Keratinocyte (primary cell): ENCODE results near the gene ATP6V0A1. TPM values are rescaled to one million over a fixed set of nuclear protein-coding genes. Genes with fewer than 3 reads are reported as not detected.

Experiments used
- DNase-seq: peaks from one replicate; pipeline ENCODE4 v3.0.0-alpha.2; 2011; ENCODE audit warnings: low read depth, missing footprints, low spot score
- FAIRE-seq: peaks from 2 replicates; lab custom pipeline; 2011; peaks lifted over from hg19 to GRCh38; lab: Jason Lieb, UNC
- H2AFZ ChIP-seq: 2 replicates; pipeline ENCODE4 v1.6.0; 2012; ENCODE audit warnings: low read length, control low read depth, inconsistent platforms; ENCODE audit not compliant: control insufficient read depth
- H3K27ac ChIP-seq: 2 replicates; pipeline ENCODE4 v1.5.1; 2011; ENCODE audit warnings: low read length; ENCODE audit not compliant: control insufficient read depth, insufficient read depth
- H3K27me3 ChIP-seq: 3 replicates; pipeline ENCODE4 v1.6.0; 2011; ENCODE audit warnings: low read length; ENCODE audit not compliant: control insufficient read depth, insufficient read depth; ENCODE audit errors: extremely low read depth
- H3K36me3 ChIP-seq, 2 experiments: 2 replicates in 1 of 2; 3 replicates in 1 of 2; pipeline ENCODE4 v1.5.1; 2011; ENCODE audit warnings: low read length in 2 of 2, mild to moderate bottlenecking in 1 of 2; ENCODE audit not compliant: control insufficient read depth in 2 of 2, insufficient read depth in 2 of 2; ENCODE audit errors: extremely low read depth in 1 of 2
- H3K4me1 ChIP-seq: 3 replicates; pipeline ENCODE4 v1.5.1; 2011; ENCODE audit warnings: low read length; ENCODE audit not compliant: control insufficient read depth, insufficient read depth; ENCODE audit errors: extremely low read depth
- H3K4me2 ChIP-seq: 3 replicates; pipeline ENCODE4 v1.6.0; 2011; ENCODE audit warnings: low read depth, low read length; ENCODE audit not compliant: control insufficient read depth, insufficient read depth; ENCODE audit errors: extremely low read depth
- H3K4me3 ChIP-seq, 3 experiments: fragments of 200-600 bp in 1 of 3; sonication (generic) in 1 of 3; 2 replicates in 2 of 3; 3 replicates in 1 of 3; pipeline ENCODE4 v1.5.1; 2011 to 2016; ENCODE audit warnings: low read length in 3 of 3, mild to moderate bottlenecking in 3 of 3, control low read depth in 2 of 3, inconsistent platforms in 1 of 3, low read depth in 1 of 3, mixed read lengths in 1 of 3, mixed run types in 1 of 3, moderate library complexity in 1 of 3; ENCODE audit not compliant: control insufficient read depth in 2 of 3, insufficient read depth in 2 of 3; ENCODE audit errors: extremely low read depth in 1 of 3
- H3K79me2 ChIP-seq: 2 replicates; pipeline ENCODE4 v1.6.0; 2012; ENCODE audit warnings: low read length; ENCODE audit not compliant: control insufficient read depth, insufficient read depth
- H3K9ac ChIP-seq: 3 replicates; pipeline ENCODE4 v1.6.0; 2011; ENCODE audit warnings: low read length; ENCODE audit not compliant: control insufficient read depth, insufficient read depth; ENCODE audit errors: extremely low read depth
- H3K9me1 ChIP-seq: 3 replicates; pipeline ENCODE4 v1.6.0; 2011; ENCODE audit warnings: low read length; ENCODE audit not compliant: control insufficient read depth, insufficient read depth; ENCODE audit errors: extremely low read depth
- H3K9me3 ChIP-seq: 2 replicates; pipeline ENCODE4 v1.5.1; 2012; ENCODE audit warnings: low read depth, low read length; ENCODE audit not compliant: control insufficient read depth
- H4K20me1 ChIP-seq: 3 replicates; pipeline ENCODE4 v1.6.0; 2011; ENCODE audit warnings: low read length; ENCODE audit not compliant: control insufficient read depth, insufficient read depth; ENCODE audit errors: extremely low read depth
- EZH2 ChIP-seq: IDR thresholded peaks from one replicate; pipeline ENCODE4 v1.6.1; 2012; ENCODE audit warnings: inconsistent platforms, mild to moderate bottlenecking, low read length, moderate library complexity
- dilution Hi-C: fragments of 300-500 bp; cut with MboI; formaldehyde crosslinking; loops from one replicate; pipeline ENCODE4 v1.7.0; 2020; ENCODE audit warnings: low sequenced_read_pairs; ENCODE audit not compliant: extremely low pct_ligation_motif_present
- polyA plus RNA-seq, 5 experiments: library from polyadenylated mRNA; depleted of rRNA in 3 of 5; stranded (reverse) in 3 of 5; stranded (forward) in 1 of 5; unstranded in 1 of 5; fragments of >200 nt; gene quantifications; 1 replicate in 1 of 5; 2 replicates in 3 of 5; 3 replicates in 1 of 5; pipeline versions ENCODE4 v1.2.1 to v1.2.3, GENCODE V29; 2011 to 2012; ENCODE audit warnings: missing spikeins in 2 of 5, low read depth in 1 of 5, low replicate concordance in 1 of 5
- TF ChIP-seq, protein P1 (sequence below), 3 experiments: IDR thresholded peaks in 1 of 3; conservative IDR thresholded peaks in 1 of 3; optimal IDR thresholded peaks in 1 of 3; 2 replicates in 2 of 3; 3 replicates in 1 of 3; pipeline versions ENCODE3 to v1.5.1; 2011; ENCODE audit warnings: low read length in 3 of 3, mild to moderate bottlenecking in 3 of 3, moderate library complexity in 2 of 3, control low read depth in 1 of 3, inconsistent platforms in 1 of 3; ENCODE audit not compliant: insufficient read depth in 2 of 3; ENCODE audit errors: extremely low read depth in 1 of 3

Gene ATP6V0A1
- polyA plus RNA-seq, 1 donor (not counting 4 experiments of a cell fraction or from before 2014, with no cell fraction given), result 24.0 TPM

DNA sequence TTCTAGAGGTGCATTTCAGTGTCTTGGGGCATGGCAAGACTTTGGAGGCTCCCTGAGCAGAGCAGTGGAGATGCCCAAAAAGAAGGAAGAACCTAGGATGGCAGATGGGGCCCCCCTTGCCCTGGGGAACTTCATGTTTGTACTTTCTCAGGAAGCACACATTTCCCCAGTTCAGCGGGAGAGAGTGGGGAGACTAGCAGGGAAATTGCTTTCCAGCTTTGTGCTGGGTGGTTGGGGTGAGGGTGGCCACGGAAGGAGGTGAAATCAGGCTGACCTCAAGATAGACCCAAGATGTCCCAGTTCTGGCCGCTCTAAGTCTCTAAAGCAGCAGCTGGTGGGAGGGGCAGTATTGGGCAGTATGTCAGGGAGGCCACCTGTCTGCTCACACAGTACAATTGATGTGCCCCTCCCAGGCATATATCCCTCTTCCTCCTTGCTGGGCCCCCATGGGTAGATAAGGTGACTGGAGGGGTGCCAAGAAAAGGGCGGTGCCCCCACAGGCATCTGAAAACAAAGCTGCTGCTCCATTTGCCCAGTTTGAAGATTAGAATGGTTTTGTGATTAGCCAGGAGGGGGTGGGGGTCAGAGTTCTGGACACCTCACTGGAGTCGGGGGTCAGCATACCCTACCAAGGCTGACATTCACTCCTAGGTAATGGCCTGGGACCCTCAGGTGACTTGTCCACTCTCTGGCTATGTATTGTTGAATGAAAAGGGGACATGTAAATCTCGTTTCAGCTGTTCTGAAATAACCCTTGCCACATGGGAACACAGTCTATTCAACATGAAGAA lies 60.3 kb downstream of the ATP6V0A1 start:
- FAIRE-seq (no peak), DNase-seq (no peak)
- H3K4me2 ChIP-seq, result peak overlapping the region; percentile 89
- H3K9me3 ChIP-seq, result no peaks in the 10 kb centered on the region
- peak overlapping the region; percentile 62 for H3K9ac ChIP-seq
- no peaks in the 10 kb centered on the region for H3K79me2 ChIP-seq
- no peaks in the 10 kb centered on the region for H3K27me3 ChIP-seq
- H3K4me1 ChIP-seq, result peaks cover 41% of the 10 kb centered on the region
- peak overlapping the region; percentile 91 for H3K27ac ChIP-seq
- TF ChIP-seq, protein P1, sequence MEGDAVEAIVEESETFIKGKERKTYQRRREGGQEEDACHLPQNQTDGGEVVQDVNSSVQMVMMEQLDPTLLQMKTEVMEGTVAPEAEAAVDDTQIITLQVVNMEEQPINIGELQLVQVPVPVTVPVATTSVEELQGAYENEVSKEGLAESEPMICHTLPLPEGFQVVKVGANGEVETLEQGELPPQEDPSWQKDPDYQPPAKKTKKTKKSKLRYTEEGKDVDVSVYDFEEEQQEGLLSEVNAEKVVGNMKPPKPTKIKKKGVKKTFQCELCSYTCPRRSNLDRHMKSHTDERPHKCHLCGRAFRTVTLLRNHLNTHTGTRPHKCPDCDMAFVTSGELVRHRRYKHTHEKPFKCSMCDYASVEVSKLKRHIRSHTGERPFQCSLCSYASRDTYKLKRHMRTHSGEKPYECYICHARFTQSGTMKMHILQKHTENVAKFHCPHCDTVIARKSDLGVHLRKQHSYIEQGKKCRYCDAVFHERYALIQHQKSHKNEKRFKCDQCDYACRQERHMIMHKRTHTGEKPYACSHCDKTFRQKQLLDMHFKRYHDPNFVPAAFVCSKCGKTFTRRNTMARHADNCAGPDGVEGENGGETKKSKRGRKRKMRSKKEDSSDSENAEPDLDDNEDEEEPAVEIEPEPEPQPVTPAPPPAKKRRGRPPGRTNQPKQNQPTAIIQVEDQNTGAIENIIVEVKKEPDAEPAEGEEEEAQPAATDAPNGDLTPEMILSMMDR (optimal IDR thresholded peaks at IDR 0.05 in 1 of 3, IDR thresholded peaks at IDR 0.05 in 1 of 3, conservative IDR thresholded peaks at IDR 0.05 in 1 of 3; ENCODE audit: extremely low read depth in 1 of 3, insufficient read depth in 2 of 3, low read length in 3 of 3), result no peak
- no peak for TF ChIP-seq EZH2
- H3K36me3 ChIP-seq, result peaks cover 6 to 17% of the 10 kb centered on the region in 2 experiments
- H3K9me1 ChIP-seq, result no peaks in the 10 kb centered on the region
- dilution Hi-C loops, result loop anchor here (25.0 kb wide), 1 partner anchor 207 kb away; no protein-coding TSS in a partner anchor
- no peak overlapping the region for H3K4me3 ChIP-seq
- H4K20me1 ChIP-seq, result no peaks in the 10 kb centered on the region
- no peak overlapping the region for H2AFZ ChIP-seq

DNA sequence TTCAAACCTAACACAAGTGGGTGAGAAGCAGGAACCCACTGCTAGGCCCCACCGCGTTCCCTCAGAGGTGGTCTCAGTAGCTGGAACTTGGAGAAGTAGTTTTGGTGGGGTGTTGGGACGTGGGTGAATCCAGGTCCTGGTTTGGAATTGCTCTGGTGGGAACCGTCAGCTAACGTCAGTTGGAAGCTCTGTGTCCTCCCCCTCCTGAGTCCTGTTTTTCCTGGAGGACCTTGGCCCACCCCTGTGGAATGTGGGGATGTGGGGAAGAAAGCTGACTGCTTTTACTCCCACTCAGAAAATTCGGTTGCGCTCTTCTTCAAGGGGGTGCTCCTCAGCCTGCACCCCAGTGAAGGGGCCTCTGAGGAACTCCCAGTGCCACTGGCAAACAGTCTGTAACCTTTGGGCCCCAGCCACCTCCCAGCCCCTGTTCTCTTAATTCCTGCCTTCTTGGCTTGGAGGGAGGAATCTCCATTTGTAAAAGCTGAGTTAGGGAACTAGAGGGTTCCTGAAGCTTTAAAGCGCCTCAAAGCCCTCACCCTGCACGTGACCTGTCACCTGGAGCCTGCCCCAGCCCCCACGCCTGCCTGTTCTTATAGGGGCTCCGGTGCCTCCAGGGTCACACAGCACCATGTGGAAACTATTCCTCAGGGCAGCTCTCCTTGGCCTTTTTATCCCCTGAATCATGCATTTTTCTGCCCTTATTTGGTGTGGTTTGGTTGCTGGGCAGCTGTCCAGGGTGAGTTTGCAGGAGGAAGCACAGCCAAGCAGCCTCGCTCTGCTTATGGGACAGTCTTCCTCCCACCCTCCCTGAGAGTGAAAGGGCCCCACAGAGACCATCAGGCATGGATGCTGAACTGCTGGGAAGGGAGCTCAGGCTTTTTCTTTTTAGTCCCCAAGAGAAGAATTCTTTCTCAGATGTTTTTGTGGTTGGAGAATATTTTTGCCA lies 61.1 kb downstream of the ATP6V0A1 start:
- Histone ChIP-seq H3K27ac (peak overlapping the region; percentile 91), H3K4me3 (no peak overlapping the region), H2AFZ (no peak overlapping the region), H3K27me3 (no peaks in the 10 kb centered on the region), H3K9me3 (no peaks in the 10 kb centered on the region), H3K4me1 (peaks cover 44% of the 10 kb centered on the region), H3K79me2 (no peaks in the 10 kb centered on the region), H3K36me3 (peaks cover 0 to 12% of the 10 kb centered on the region in 2 experiments), H3K4me2 (peak overlapping the region; percentile 89), H3K9me1 (no peaks in the 10 kb centered on the region), H4K20me1 (no peaks in the 10 kb centered on the region), H3K9ac (peak overlapping the region; percentile 16)
- no peak for TF ChIP-seq EZH2
- TF ChIP-seq, protein P1 (optimal IDR thresholded peaks at IDR 0.05 in 1 of 3, IDR thresholded peaks at IDR 0.05 in 1 of 3, conservative IDR thresholded peaks at IDR 0.05 in 1 of 3; ENCODE audit: extremely low read depth in 1 of 3, insufficient read depth in 2 of 3, low read length in 3 of 3), result no peak
- DNase-seq (no peak), FAIRE-seq (peak; percentile 77)
- dilution Hi-C loops, result loop anchor here (25.0 kb wide), 1 partner anchor 208 kb away; no protein-coding TSS in a partner anchor
